ENCODE data around the gene AKR1B1. TPM values are rescaled to one million over a fixed set of nuclear protein-coding genes. Genes with fewer than 3 reads are reported as not detected.

Gene AKR1B1
- total RNA-seq, 1 experiment from 2014 or later: 166 TPM

GRCh38 chr7:134449680-134450079, 9.2 kb downstream of the AKR1B1 start:
- no peaks in the 10 kb centered on the region for H3K9me3 ChIP-seq (ENCODE audit: control insufficient read depth, low read depth, low read length)
- no peak overlapping the region for H3K27ac ChIP-seq (ENCODE audit: insufficient read length, low read depth, low read length)
- H2AK5ac ChIP-seq (ENCODE audit: insufficient read length, low read length): no peak overlapping the region
- H2AFZ ChIP-seq (ENCODE audit: low read length): no peak overlapping the region
- no peak overlapping the region for H3K4me2 ChIP-seq (ENCODE audit: insufficient read depth, insufficient read length, low read length)
- no peaks in the 10 kb centered on the region for H3K27me3 Mint-ChIP-seq (ENCODE audit: low read depth)
- H3K23me2 ChIP-seq (ENCODE audit: insufficient read length, low read depth, low read length, poor library complexity, severe bottlenecking): no peaks in the 10 kb centered on the region
- no peaks in the 10 kb centered on the region for H3K4me1 ChIP-seq (ENCODE audit: insufficient read depth, low read length)
- H3K36me3 Mint-ChIP-seq (ENCODE audit: insufficient read depth in 1 of 3, low read depth in 3 of 3): peaks cover 41 to 78% (median 68%) of the 10 kb centered on the region in 3 experiments
- H3K4ac ChIP-seq (ENCODE audit: low read depth, low read length): no peak overlapping the region
- TF ChIP-seq CTCF (conservative IDR thresholded peaks at IDR 0.05): no peak
- no peak overlapping the region for H3K56ac ChIP-seq (ENCODE audit: insufficient read length, low read depth, low read length)
- H2BK20ac ChIP-seq (ENCODE audit: low read depth, low read length, poor library complexity, severe bottlenecking): no peak overlapping the region
- H3K4me3 Mint-ChIP-seq: no peak overlapping the region
- DNase-seq: no peak
- H2BK120ac ChIP-seq (ENCODE audit: low read depth, low read length, poor library complexity, severe bottlenecking): no peak overlapping the region
- peaks cover 5% of the 10 kb centered on the region for H3K79me1 ChIP-seq (ENCODE audit: insufficient read depth, low read depth, low read length, poor library complexity, severe bottlenecking)
- no peak overlapping the region for H4K8ac ChIP-seq (replicated peaks; ENCODE audit: insufficient read length, low read depth, low read length)
- no peak overlapping the region for H2BK5ac ChIP-seq (ENCODE audit: insufficient read length, low read length)
- H3K4me1 Mint-ChIP-seq: no peaks in the 10 kb centered on the region
- no peak overlapping the region for H4K5ac ChIP-seq (ENCODE audit: insufficient read length, low read depth, low read length)
- no peak overlapping the region for H3K18ac ChIP-seq (ENCODE audit: insufficient read length, low read depth, low read length)
- H3T11ph ChIP-seq (ENCODE audit: low read length): no peak overlapping the region
- no peak overlapping the region for H3K9ac ChIP-seq (ENCODE audit: extremely low read depth, insufficient read length, low read length)
- H2BK15ac ChIP-seq (ENCODE audit: low read depth, low read length): no peak overlapping the region
- WGBS (ENCODE audit: extremely low coverage, insufficient read length, low lambda C conversion rate): no CpG with 5 or more reads among the region's 7 CpGs
- no peak overlapping the region for H2BK12ac ChIP-seq (ENCODE audit: insufficient read length, low read depth, low read length)
- H3K79me2 ChIP-seq (ENCODE audit: insufficient read depth, low read length): peaks cover 5% of the 10 kb centered on the region; the same call in 1 of the 2 replicates
- H4K20me1 ChIP-seq (ENCODE audit: control insufficient read depth, insufficient read depth, insufficient read length): no peaks in the 10 kb centered on the region
- H3K27ac Mint-ChIP-seq: no peak overlapping the region
- no peaks in the 10 kb centered on the region for H3K27me3 ChIP-seq (ENCODE audit: insufficient read depth, low read length)
- H3K14ac ChIP-seq (ENCODE audit: insufficient read depth, low read length): no peak overlapping the region
- H3K9me3 Mint-ChIP-seq: no peaks in the 10 kb centered on the region
- no peak overlapping the region for H4K91ac ChIP-seq (ENCODE audit: insufficient read length, low read depth, low read length)
- H3K23ac ChIP-seq (ENCODE audit: insufficient read length, low read depth, low read length): no peak overlapping the region

Measured in H9 (cell line).